H9 (cell line): ENCODE data around the gene ALX3. TPM values are rescaled to one million over a fixed set of nuclear protein-coding genes. Genes with fewer than 3 reads are reported as not detected.

Experiments
- DNase-seq: peaks from one replicate; pipeline ENCODE4 v3.0.0-alpha.2; 2017
- H2AFZ ChIP-seq: one replicate; pipeline ENCODE4 v1.6.1; 2013; ENCODE audit warnings: mild to moderate bottlenecking, low read length, control low read depth, moderate library complexity
- H2AK5ac ChIP-seq: 2 replicates; pipeline ENCODE4 v1.6.1; 2013; ENCODE audit warnings: low read length, control low read depth, mixed read lengths; ENCODE audit not compliant: insufficient read length
- H2BK120ac ChIP-seq: one replicate; pipeline ENCODE4 v1.6.1; 2013; ENCODE audit warnings: low read depth, mild to moderate bottlenecking, low read length, control low read depth, inconsistent platforms; ENCODE audit not compliant: poor library complexity, severe bottlenecking
- H2BK12ac ChIP-seq: 2 replicates; pipeline ENCODE4 v1.6.1; 2013; ENCODE audit warnings: low read length, control low read depth, mixed read lengths, low read depth; ENCODE audit not compliant: insufficient read length
- H2BK15ac ChIP-seq: 2 replicates; pipeline ENCODE4 v1.6.1; 2013; ENCODE audit warnings: low read depth, low read length, control low read depth
- H2BK20ac ChIP-seq: one replicate; pipeline ENCODE4 v1.6.1; 2013; ENCODE audit warnings: low read depth, mild to moderate bottlenecking, low read length, control low read depth, inconsistent platforms; ENCODE audit not compliant: poor library complexity, severe bottlenecking
- H2BK5ac ChIP-seq: 2 replicates; pipeline ENCODE4 v1.6.1; 2013; ENCODE audit warnings: low read length, control low read depth, mixed read lengths; ENCODE audit not compliant: insufficient read length
- H3K14ac ChIP-seq: 2 replicates; pipeline ENCODE4 v1.6.1; 2013; ENCODE audit warnings: low read length, control low read depth; ENCODE audit not compliant: insufficient read depth
- H3K18ac ChIP-seq: 2 replicates; pipeline ENCODE4 v1.6.1; 2013; ENCODE audit warnings: low read depth, mild to moderate bottlenecking, mixed read lengths, low read length, control low read depth; ENCODE audit not compliant: insufficient read length
- H3K23ac ChIP-seq: 2 replicates; pipeline ENCODE4 v1.6.1; 2013; ENCODE audit warnings: low read length, control low read depth, mixed read lengths, low read depth; ENCODE audit not compliant: insufficient read length
- H3K23me2 ChIP-seq: 2 replicates; pipeline ENCODE4 v1.6.1; 2013; ENCODE audit warnings: low read depth, mild to moderate bottlenecking, mixed read lengths, low read length, control low read depth; ENCODE audit not compliant: insufficient read length, poor library complexity, severe bottlenecking
- H3K27ac ChIP-seq: 2 replicates; pipeline ENCODE4 v1.5.1; 2013; ENCODE audit warnings: low read length, control low read depth, mixed read lengths, low read depth; ENCODE audit not compliant: insufficient read length
- H3K27me3 ChIP-seq: 2 replicates; pipeline ENCODE4 v1.6.1; 2013; ENCODE audit warnings: low read length, control low read depth, inconsistent platforms; ENCODE audit not compliant: insufficient read depth
- H3K4ac ChIP-seq: 2 replicates; pipeline ENCODE4 v1.6.1; 2013; ENCODE audit warnings: low read depth, mild to moderate bottlenecking, control low read depth, inconsistent platforms, low read length, moderate library complexity
- H3K4me1 ChIP-seq: 2 replicates; pipeline ENCODE4 v1.6.1; 2013; ENCODE audit warnings: low read length, control low read depth, inconsistent platforms; ENCODE audit not compliant: insufficient read depth
- H3K4me2 ChIP-seq: 2 replicates; pipeline ENCODE4 v1.6.1; 2013; ENCODE audit warnings: low read length, control low read depth, mixed read lengths; ENCODE audit not compliant: insufficient read length, insufficient read depth
- H3K56ac ChIP-seq: 2 replicates; pipeline ENCODE4 v1.6.1; 2013; ENCODE audit warnings: low read depth, mild to moderate bottlenecking, mixed read lengths, low read length, control low read depth; ENCODE audit not compliant: insufficient read length
- H3K79me1 ChIP-seq: 2 replicates; pipeline ENCODE4 v1.6.1; 2013; ENCODE audit warnings: low read depth, mild to moderate bottlenecking, moderate library complexity, low read length, control low read depth, inconsistent platforms; ENCODE audit not compliant: insufficient read depth, poor library complexity, severe bottlenecking
- H3K79me2 ChIP-seq: 2 replicates; pipeline ENCODE4 v1.6.1; 2013; ENCODE audit warnings: low read length, control low read depth, inconsistent platforms; ENCODE audit not compliant: insufficient read depth
- H3K9ac ChIP-seq: 2 replicates; pipeline ENCODE4 v1.6.1; 2013; ENCODE audit warnings: low read length, control low read depth, mixed read lengths; ENCODE audit not compliant: insufficient read length; ENCODE audit errors: extremely low read depth
- H3K9me3 ChIP-seq: one replicate; pipeline ENCODE4 v1.6.1; 2013; ENCODE audit warnings: low read depth, low read length, inconsistent platforms; ENCODE audit not compliant: control insufficient read depth
- H3T11ph ChIP-seq: one replicate; pipeline ENCODE4 v1.6.1; 2013; ENCODE audit warnings: mild to moderate bottlenecking, low read length, control low read depth, inconsistent platforms
- H4K20me1 ChIP-seq: one replicate; pipeline ENCODE4 v1.6.1; 2013; ENCODE audit not compliant: control insufficient read depth, insufficient read length, insufficient read depth
- H4K5ac ChIP-seq: 2 replicates; pipeline ENCODE4 v1.6.1; 2013; ENCODE audit warnings: low read depth, mild to moderate bottlenecking, mixed read lengths, low read length, control low read depth; ENCODE audit not compliant: insufficient read length
- H4K8ac ChIP-seq: replicated peaks from 2 replicates; pipeline ENCODE4 v1.6.1; 2013; ENCODE audit warnings: low read length, control low read depth, mixed read lengths, low read depth; ENCODE audit not compliant: insufficient read length
- H4K91ac ChIP-seq: 2 replicates; pipeline ENCODE4 v1.6.1; 2013; ENCODE audit warnings: low read depth, mild to moderate bottlenecking, moderate library complexity, mixed read lengths, low read length, control low read depth; ENCODE audit not compliant: insufficient read length
- H3K27ac Mint-ChIP-seq, 3 experiments: 2 replicates in 2 of 3; 3 replicates in 1 of 3; pipeline ENCODE4 v1.8.0; 2020 to 2021; ENCODE audit warnings: mixed read lengths in 3 of 3, mild to moderate bottlenecking in 1 of 3, moderate library complexity in 1 of 3
- H3K27me3 Mint-ChIP-seq: 2 replicates; pipeline ENCODE4 v1.8.0; 2021; ENCODE audit warnings: low read depth, mild to moderate bottlenecking, moderate library complexity, mixed read lengths
- H3K36me3 Mint-ChIP-seq, 3 experiments: 2 replicates in 2 of 3; 3 replicates in 1 of 3; pipeline ENCODE4 v1.8.0; 2020 to 2021; ENCODE audit warnings: low read depth in 3 of 3, mixed read lengths in 3 of 3; ENCODE audit not compliant: insufficient read depth in 1 of 3
- H3K4me1 Mint-ChIP-seq, 2 experiments: 2 replicates each; pipeline ENCODE4 v1.8.0; 2020; ENCODE audit warnings: mixed read lengths in 2 of 2
- H3K4me3 Mint-ChIP-seq, 2 experiments: 2 replicates in 1 of 2; 3 replicates in 1 of 2; pipeline ENCODE4 v1.8.0; 2020 to 2021; ENCODE audit warnings: mild to moderate bottlenecking in 2 of 2, mixed read lengths in 2 of 2, moderate library complexity in 1 of 2
- H3K9me3 Mint-ChIP-seq, 2 experiments: 2 replicates in 1 of 2; 3 replicates in 1 of 2; pipeline ENCODE4 v1.8.0; 2020; ENCODE audit warnings: mild to moderate bottlenecking in 2 of 2, mixed read lengths in 2 of 2, moderate library complexity in 1 of 2
- WGBS: extraction: QIAGEN DNeasy Blood & Tissue Kit; methylation state at CpG from one replicate; pipeline ENCODE4 v1.1.7; 2013; ENCODE audit warnings: missing lambda C conversion rate, low lambda C conversion rate, mixed read lengths; ENCODE audit not compliant: insufficient read length; ENCODE audit errors: extremely low coverage; 5-methylcytosine and 5-hydroxymethylcytosine counted together
- total RNA-seq: library from RNA; stranded (reverse); gene quantifications from 2 replicates; pipeline ENCODE4 v1.2.1, GENCODE V29; 2021
- TF ChIP-seq, protein P1 (sequence below): fragments of 200-600 bp; sonication (generic); conservative IDR thresholded peaks from 3 replicates; pipeline ENCODE4 v1.8.0; 2021; ENCODE audit warnings: antibody characterized with exemption, mild to moderate bottlenecking

The ALX3 gene
- total RNA-seq, 1 experiment from 2014 or later = not detected

- no peak for DNase-seq
- H3K23ac ChIP-seq = no peak overlapping the region
- H2AFZ ChIP-seq = no peak overlapping the region
- H3K79me2 ChIP-seq = no peaks in the 10 kb centered on the region
- no peak overlapping the region for H2BK120ac ChIP-seq
- no peaks in the 10 kb centered on the region for H3K27me3 Mint-ChIP-seq
- H3K4ac ChIP-seq = no peak overlapping the region
- no peak overlapping the region for H3K9ac ChIP-seq
- no peaks in the 10 kb centered on the region for H3K4me1 ChIP-seq
- H2BK15ac ChIP-seq = no peak overlapping the region
- no peak overlapping the region for H2BK5ac ChIP-seq
- no peaks in the 10 kb centered on the region for H3K9me3 Mint-ChIP-seq
- H3K4me2 ChIP-seq = no peak overlapping the region
- no peaks in the 10 kb centered on the region for H4K20me1 ChIP-seq
- no peaks in the 10 kb centered on the region for H3K4me1 Mint-ChIP-seq
- no peak overlapping the region for H4K8ac ChIP-seq
- peaks cover 55 to 93% (median 92%) of the 10 kb centered on the region in 3 experiments; a peak in 6 of 7 replicates for H3K36me3 Mint-ChIP-seq
- no peak overlapping the region for H3K18ac ChIP-seq
- no peaks in the 10 kb centered on the region for H3K23me2 ChIP-seq
- TF ChIP-seq, protein P1, sequence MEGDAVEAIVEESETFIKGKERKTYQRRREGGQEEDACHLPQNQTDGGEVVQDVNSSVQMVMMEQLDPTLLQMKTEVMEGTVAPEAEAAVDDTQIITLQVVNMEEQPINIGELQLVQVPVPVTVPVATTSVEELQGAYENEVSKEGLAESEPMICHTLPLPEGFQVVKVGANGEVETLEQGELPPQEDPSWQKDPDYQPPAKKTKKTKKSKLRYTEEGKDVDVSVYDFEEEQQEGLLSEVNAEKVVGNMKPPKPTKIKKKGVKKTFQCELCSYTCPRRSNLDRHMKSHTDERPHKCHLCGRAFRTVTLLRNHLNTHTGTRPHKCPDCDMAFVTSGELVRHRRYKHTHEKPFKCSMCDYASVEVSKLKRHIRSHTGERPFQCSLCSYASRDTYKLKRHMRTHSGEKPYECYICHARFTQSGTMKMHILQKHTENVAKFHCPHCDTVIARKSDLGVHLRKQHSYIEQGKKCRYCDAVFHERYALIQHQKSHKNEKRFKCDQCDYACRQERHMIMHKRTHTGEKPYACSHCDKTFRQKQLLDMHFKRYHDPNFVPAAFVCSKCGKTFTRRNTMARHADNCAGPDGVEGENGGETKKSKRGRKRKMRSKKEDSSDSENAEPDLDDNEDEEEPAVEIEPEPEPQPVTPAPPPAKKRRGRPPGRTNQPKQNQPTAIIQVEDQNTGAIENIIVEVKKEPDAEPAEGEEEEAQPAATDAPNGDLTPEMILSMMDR = no peak
- no peak overlapping the region for H2BK12ac ChIP-seq
- no peaks in the 10 kb centered on the region for H3K79me1 ChIP-seq
- no peak overlapping the region for H3K27ac Mint-ChIP-seq
- no peak overlapping the region for H2BK20ac ChIP-seq
- no peak overlapping the region for H2AK5ac ChIP-seq
- H4K91ac ChIP-seq = no peak overlapping the region
- WGBS = no CpG with 5 or more reads among the region's 9 CpGs
- H3K14ac ChIP-seq = no peak overlapping the region
- no peaks in the 10 kb centered on the region for H3K27me3 ChIP-seq
- H3K56ac ChIP-seq = no peak overlapping the region
- H4K5ac ChIP-seq = no peak overlapping the region
- H3K4me3 Mint-ChIP-seq = no peak overlapping the region
- no peaks in the 10 kb centered on the region for H3K9me3 ChIP-seq
- H3T11ph ChIP-seq = no peak overlapping the region
- H3K27ac ChIP-seq = no peak overlapping the region
Observed at GRCh38 chr1:110018396-110018795, 52.1 kb downstream of the ALX3 start.
